Heart left ventricle (tissue), 13 donors: ENCODE results near the gene PTRH2.

Experiments used
- POLR2A ChIP-seq, 2 donors: fragments of 450-650 bp; IDR thresholded peaks; one replicate each; pipeline ENCODE4 v1.6.1; 2017; ENCODE audit warnings: antibody characterized with exemption in 2 of 2, mild to moderate bottlenecking in 2 of 2, moderate library complexity in 2 of 2
- TF ChIP-seq, protein P1 (sequence below), 12 donors: fragments of 200-600 bp; sonication (generic) in 4 of 12; IDR thresholded peaks; one replicate each; pipeline versions ENCODE4 v1.5.0 to v1.8.0; 2018 to 2022; ENCODE audit warnings: antibody characterized with exemption in 12 of 12, mild to moderate bottlenecking in 5 of 12
- donor health status: ischemic (EF 13 %, LVEDD 7.1; RV severe dilation, severe dysfunction).
- donor health status: DM: no; HTN: yes; CAD: no.
- donor health status: DM: no; HTN: no; CAD: no.
- donor health status: ischemic (EF 25% LVEDD 6.9; RV normal size, moderate dysfunction).
- donor health status: ischemic (EF 25% LVEDD 5.7; RV mildly dilated, moderate dysfunction).
- donor health status: ischemic (EF 35%, LVEDD 5.7; RV mildly dilated, moderate dysfunction).
- donor health status: nonischemic (EF 11% LVEDD 7.7; RV severe dilation, severe dysfunction).
- donor health status: DM: yes; HTN: yes; CAD: no.
- donor health status: PGD.
- donor health status: ischemic (EF 29% LVEDD 5.4; RV normal size, mild dysfunction).
- donor health status: nonischemic (EF 23%, LVEDD 6.1; RV moderate dilation, normal function).

- TF ChIP-seq POLR2A (IDR thresholded peaks at IDR 0.05), result no peak
- TF ChIP-seq, protein P1, sequence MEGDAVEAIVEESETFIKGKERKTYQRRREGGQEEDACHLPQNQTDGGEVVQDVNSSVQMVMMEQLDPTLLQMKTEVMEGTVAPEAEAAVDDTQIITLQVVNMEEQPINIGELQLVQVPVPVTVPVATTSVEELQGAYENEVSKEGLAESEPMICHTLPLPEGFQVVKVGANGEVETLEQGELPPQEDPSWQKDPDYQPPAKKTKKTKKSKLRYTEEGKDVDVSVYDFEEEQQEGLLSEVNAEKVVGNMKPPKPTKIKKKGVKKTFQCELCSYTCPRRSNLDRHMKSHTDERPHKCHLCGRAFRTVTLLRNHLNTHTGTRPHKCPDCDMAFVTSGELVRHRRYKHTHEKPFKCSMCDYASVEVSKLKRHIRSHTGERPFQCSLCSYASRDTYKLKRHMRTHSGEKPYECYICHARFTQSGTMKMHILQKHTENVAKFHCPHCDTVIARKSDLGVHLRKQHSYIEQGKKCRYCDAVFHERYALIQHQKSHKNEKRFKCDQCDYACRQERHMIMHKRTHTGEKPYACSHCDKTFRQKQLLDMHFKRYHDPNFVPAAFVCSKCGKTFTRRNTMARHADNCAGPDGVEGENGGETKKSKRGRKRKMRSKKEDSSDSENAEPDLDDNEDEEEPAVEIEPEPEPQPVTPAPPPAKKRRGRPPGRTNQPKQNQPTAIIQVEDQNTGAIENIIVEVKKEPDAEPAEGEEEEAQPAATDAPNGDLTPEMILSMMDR (IDR thresholded peaks at IDR 0.05), result no peak
Measured at GRCh38 chr17:59751955-59752413, 44.8 kb upstream of the PTRH2 start.
